Measurements from ENCODE around the gene HOXA3. TPM values are rescaled to one million over a fixed set of nuclear protein-coding genes. Genes with fewer than 3 reads are reported as not detected.

HOXA3 gene
- total RNA-seq, result 10 to 100 TPM in 6 of 8 experiments, 1 to 10 TPM in 2; 1.4 to 38.6 (median 18.7) TPM

DNA sequence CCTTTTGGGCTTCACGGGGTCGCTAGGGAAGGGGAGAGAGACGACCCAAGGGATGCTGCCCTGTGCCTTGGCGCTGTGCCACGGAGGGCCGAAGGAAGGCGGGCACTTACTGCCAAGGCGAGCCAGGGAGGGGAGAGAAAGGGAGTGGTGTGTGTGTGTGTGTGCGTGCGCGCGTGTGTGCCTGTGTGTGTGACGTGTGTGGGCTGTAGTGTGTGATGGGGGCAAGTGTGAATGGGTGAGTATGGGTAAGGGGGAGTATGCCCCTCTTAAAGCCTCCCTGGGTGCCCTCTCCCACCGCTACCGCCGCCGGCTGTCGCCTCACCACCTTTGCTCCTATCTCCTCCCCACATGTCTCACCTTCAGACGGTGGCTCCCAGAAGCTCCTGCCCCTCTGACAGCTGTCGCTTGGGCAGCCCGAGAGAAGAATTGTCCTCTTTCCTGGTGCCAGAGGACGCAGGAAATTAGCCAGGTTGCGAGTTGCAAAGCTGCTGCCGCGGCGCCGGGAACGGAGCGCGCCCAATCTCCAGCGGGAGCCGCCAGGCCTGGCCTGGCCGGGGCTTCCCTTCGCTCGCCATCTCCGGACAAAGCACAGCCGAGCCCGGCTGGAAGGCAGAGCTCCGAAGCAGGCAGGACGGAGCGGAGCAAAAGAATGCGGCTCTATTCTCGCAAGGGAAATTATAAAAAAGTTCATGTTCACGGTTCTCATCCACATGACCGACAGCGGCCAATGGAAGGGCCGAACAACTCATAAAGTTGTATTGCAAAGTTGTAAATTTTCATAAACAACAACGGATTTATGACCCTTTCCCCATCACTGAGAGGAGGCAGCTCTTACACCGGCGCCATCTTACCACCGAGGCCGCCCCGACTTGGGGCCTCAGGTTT, at the start of gene HOXA3:
Gene HOXA3 (minus strand): TSS at position 653 of the 885 bp plus-strand sequence. CDS start 41,943 bp downstream, outside the sequence.
- in situ Hi-C loops (cut with MboI; ENCODE audit: low pct_unique_long_range_greater_than_20kb in 2 of 9, low sequenced_read_pairs in 9 of 9, unreplicated experiment in 9 of 9), result loop anchor here in 5 of 9 experiments (25.0 kb wide), 3 partner anchors 765 to 1290 kb away; no protein-coding TSS in a partner anchor
- Histone ChIP-seq H3K27ac (peak within 1 kb of the TSS in 1 of 2 donors; percentile 83), H3K4me1 (replicated peaks in 1 of 2) (peaks cover 5 to 32% of the 10 kb centered on the region in 2 donors), H3K4me3 (peak within 1 kb of the TSS; percentile 41 to 63 (median 47))
- peak in 3 of 8 experiments; percentile 6 to 40 (median 17) for ATAC-seq (replicated peaks in 6 of 8)
- 0 to 80% (median 34%) methylated on average over 1 to 23 of the region's 53 CpGs; no CpG with 5 or more reads in 1 of the 10 experiments for WGBS, 10 experiments

- Histone ChIP-seq H3K27ac (no peak overlapping the region), H3K4me3 (no peak overlapping the region), H3K4me1 (replicated peaks in 1 of 2) (no peaks in the 10 kb centered on the region)
- no peak for ATAC-seq (replicated peaks in 6 of 8)
- WGBS, 10 experiments, result 0 to 100% (median 25%) methylated on average over 1 to 4 of the region's 4 CpGs; no CpG with 5 or more reads in 4 of the 10 experiments
- in situ Hi-C loops (cut with MboI; ENCODE audit: low pct_unique_long_range_greater_than_20kb in 2 of 9, low sequenced_read_pairs in 9 of 9, unreplicated experiment in 9 of 9), result loop anchor here in 6 of 9 experiments (10.0 to 25.0 kb wide), 5 partner anchors 373 to 811 kb away; no protein-coding TSS in a partner anchor
Observed at GRCh38 chr7:27201580-27202017, 49.2 kb upstream of the HOXA3 start.

- ATAC-seq (replicated peaks in 6 of 8), result no peak
- 0 to 100% (median 8%) methylated on average over 1 to 10 of the region's 14 CpGs; no CpG with 5 or more reads in 4 of the 10 experiments for WGBS, 10 experiments
- Histone ChIP-seq H3K4me1 (replicated peaks in 1 of 2) (no peaks in the 10 kb centered on the region), H3K27ac (no peak overlapping the region), H3K4me3 (no peak overlapping the region)
- in situ Hi-C loops (cut with MboI; ENCODE audit: low pct_unique_long_range_greater_than_20kb in 2 of 9, low sequenced_read_pairs in 9 of 9, unreplicated experiment in 9 of 9), result loop anchor here in 6 of 9 experiments (10.0 to 25.0 kb wide), 5 partner anchors 374 to 811 kb away; no protein-coding TSS in a partner anchor
Observed at GRCh38 chr7:27200761-27201579, 48.6 kb upstream of the HOXA3 start.

- H3K4me3 ChIP-seq, result peak within 1 kb of the TSS in 4 of 5 donors; percentile 10 to 23 (median 16)
Observed at GRCh38 chr7:27199849-27200760, 47.7 kb upstream of the HOXA3 start, which contains the start of gene HOXA13. Gene HOXA13 (minus strand): TSS chr7:27200091. CDS start chr7:27200077, 14 bp downstream.

DNA sequence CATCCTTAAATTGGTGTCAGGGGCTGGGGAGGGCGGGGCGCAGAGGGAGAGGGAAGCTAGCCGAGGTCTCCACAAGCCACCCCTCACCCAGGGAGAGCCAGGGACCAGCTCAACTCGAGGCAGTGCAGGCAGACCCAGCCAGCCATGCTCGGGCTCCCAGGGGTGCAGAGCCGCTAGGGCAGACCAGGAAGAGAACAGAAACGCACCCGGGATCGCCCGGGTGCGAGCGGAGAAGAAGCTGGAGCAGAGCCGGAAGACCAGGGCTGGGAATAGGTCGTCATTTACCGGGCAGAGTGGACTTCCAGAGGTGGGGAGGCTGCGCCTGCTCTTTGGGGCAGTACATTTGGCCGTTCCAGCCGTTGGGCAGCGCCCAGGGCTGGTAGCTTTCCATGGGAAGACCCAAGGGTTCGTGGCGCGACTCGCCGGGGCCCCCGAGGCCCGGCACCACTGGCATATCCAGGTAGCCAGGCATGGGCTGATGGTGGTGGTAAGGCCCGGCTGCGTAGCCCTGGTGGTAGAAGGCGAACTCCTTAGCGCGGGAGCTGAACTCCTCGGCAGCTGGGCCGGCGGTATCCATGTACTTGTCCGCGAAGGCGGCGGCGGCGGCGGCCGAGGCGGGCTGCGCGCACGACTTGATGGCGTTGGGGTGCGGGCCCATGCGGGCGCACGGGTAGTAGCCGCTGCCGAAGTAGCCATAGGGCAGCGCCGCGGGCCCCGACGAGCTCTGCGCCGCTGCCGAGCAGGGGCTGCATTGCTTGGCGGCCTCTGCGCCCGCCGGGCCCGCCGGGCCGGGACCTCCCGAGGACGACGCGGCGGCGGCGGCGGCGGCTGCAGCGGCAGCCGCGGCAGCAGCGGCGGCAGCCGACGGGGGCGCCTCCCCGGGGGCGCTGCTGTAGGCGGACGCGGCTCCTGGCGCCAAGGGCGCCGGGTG, 46.8 kb upstream of the HOXA3 start:
- 0 to 11% (median 1%) methylated on average over 2 to 21 of the region's 93 CpGs; no CpG with 5 or more reads in 6 of the 10 experiments for whole genome bisulfite sequencing, 10 experiments
- H3K4me3 ChIP-seq, result peak overlapping the region in 3 of 5 donors; percentile 10 to 23 (median 19)
- in situ Hi-C loops (cut with MboI; ENCODE audit: low pct_unique_long_range_greater_than_20kb in 2 of 9, low sequenced_read_pairs in 9 of 9, unreplicated experiment in 9 of 9), result loop anchor here in 6 of 9 experiments (10.0 to 25.0 kb wide), 6 partner anchors 588 to 1337 kb away; no protein-coding TSS in a partner anchor
- peak; percentile 9 to 47 (median 13) for ATAC-seq (replicated peaks in 6 of 8)
- H3K27ac ChIP-seq, result no peak overlapping the region
- H3K4me1 ChIP-seq (replicated peaks in 1 of 2), result no peaks in the 10 kb centered on the region

More at GRCh38 chr7:27199849-27200760, 47.7 kb upstream of the HOXA3 start, which contains the start of gene HOXA13:
- WGBS, 10 experiments, result 0% methylated on average over 1 to 3 of the region's 99 CpGs; no CpG with 5 or more reads in 7 of the 10 experiments
- in situ Hi-C loops (cut with MboI; ENCODE audit: low pct_unique_long_range_greater_than_20kb in 2 of 9, low sequenced_read_pairs in 9 of 9, unreplicated experiment in 9 of 9), result loop anchor here in 7 of 9 experiments (10.0 to 25.0 kb wide), 9 partner anchors 375 to 1338 kb away; no protein-coding TSS in a partner anchor
- no peak within 1 kb of the TSS for H3K27ac ChIP-seq
- no peaks in the 10 kb centered on the region for H3K4me1 ChIP-seq (replicated peaks in 1 of 2)
- ATAC-seq (replicated peaks in 6 of 8), result peak; percentile 66 to 85 (median 74)

DNA sequence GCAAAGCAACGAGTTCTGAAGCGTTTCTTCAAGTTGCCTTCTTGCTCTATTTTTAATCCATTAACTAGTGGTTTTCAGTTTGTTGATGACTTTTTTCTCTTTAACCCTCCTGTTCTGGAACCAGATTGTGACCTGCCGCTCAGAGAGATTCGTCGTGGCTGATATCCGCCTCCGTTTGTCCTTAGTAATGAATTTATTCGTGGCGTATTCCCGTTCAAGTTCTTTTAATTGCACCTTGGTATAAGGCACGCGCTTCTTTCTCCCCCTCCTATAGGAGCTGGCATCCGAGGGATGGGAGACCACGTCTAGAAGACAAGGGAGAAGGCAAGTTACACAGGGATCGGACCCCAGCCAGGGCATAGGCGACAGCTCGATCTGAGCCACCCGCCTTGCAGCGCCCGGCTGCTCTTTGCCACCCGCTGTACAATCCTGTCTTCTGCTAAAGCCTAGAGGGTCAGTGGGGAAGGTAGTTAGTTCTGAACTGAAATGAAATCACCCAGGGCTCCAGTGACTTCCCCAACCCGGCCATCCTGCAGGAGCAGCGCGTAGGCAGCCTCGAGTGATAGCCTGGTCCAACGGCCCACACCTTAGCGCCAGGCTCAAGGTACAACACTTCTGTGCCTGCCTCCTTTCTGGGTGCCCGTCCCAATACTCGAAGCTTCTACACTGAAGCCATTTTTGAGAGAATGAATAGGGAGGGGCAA, 45.9 kb upstream of the HOXA3 start:
- in situ Hi-C loops (cut with MboI; ENCODE audit: low pct_unique_long_range_greater_than_20kb in 2 of 9, low sequenced_read_pairs in 9 of 9, unreplicated experiment in 9 of 9), result loop anchor here in 6 of 9 experiments (10.0 to 25.0 kb wide), 6 partner anchors 589 to 1336 kb away; no protein-coding TSS in a partner anchor
- Histone ChIP-seq H3K4me3 (no peak overlapping the region), H3K27ac (no peak overlapping the region), H3K4me1 (replicated peaks in 1 of 2) (no peaks in the 10 kb centered on the region)
- ATAC-seq (replicated peaks in 6 of 8), result no peak
- WGBS, 10 experiments, result 0 to 72% (median 18%) methylated on average over 6 to 20 of the region's 29 CpGs

GRCh38 chr7:27197137-27198042, 45.0 kb upstream of the HOXA3 start:
- in situ Hi-C loops (cut with MboI; ENCODE audit: low pct_unique_long_range_greater_than_20kb in 2 of 9, low sequenced_read_pairs in 9 of 9, unreplicated experiment in 9 of 9), result loop anchor here in 6 of 9 experiments (10.0 to 25.0 kb wide), 6 partner anchors 590 to 1335 kb away; no protein-coding TSS in a partner anchor
- Histone ChIP-seq H3K4me1 (replicated peaks in 1 of 2) (no peaks in the 10 kb centered on the region), H3K27ac (no peak overlapping the region), H3K4me3 (no peak overlapping the region)
- WGBS, 10 experiments, result 13 to 78% (median 37%) methylated on average over 12 to 18 of the region's 18 CpGs
- ATAC-seq (replicated peaks in 6 of 8), result no peak

DNA sequence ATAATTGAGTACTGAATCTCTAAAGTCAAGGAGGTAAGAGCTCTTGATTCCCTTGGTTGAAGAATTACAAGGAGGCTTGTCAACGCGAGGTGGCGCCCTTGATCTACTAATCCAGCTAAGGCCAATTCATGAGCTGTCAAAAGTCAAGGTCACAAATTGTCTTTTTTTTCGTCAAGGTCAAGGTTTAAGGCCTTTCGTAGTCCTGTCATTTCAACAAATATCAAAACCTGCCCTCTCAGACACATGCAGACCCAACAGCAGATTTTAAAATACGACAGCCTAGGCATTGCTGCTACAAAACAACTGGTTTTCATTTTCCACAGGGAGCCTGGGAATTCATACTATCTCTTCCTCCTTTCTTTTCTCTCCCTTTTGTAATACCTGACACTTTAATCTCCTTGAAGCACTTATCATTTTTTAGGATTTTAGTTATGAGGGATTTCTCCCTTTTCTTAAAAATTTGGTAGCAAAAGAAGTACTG, 43.9 kb upstream of the HOXA3 start:
- peaks cover 0 to 3% of the 10 kb centered on the region in 2 donors for H3K4me1 ChIP-seq (replicated peaks in 1 of 2)
- 0 to 13% (median 0%) methylated on average over 1 to 6 of the region's 6 CpGs for WGBS, 10 experiments
- H3K4me3 ChIP-seq, result no peak overlapping the region
- in situ Hi-C loops (cut with MboI; ENCODE audit: low pct_unique_long_range_greater_than_20kb in 2 of 9, low sequenced_read_pairs in 9 of 9, unreplicated experiment in 9 of 9), result loop anchor here in 6 of 9 experiments (10.0 to 25.0 kb wide), 6 partner anchors 591 to 1334 kb away; no protein-coding TSS in a partner anchor
- peak in 1 of 8 experiments; percentile 10 for ATAC-seq (replicated peaks in 6 of 8)
- no peak overlapping the region for H3K27ac ChIP-seq

- no peak overlapping the region for H3K4me3 ChIP-seq
- peaks cover 0 to 3% of the 10 kb centered on the region in 2 donors for H3K4me1 ChIP-seq (replicated peaks in 1 of 2)
- in situ Hi-C loops (cut with MboI; ENCODE audit: low pct_unique_long_range_greater_than_20kb in 2 of 9, low sequenced_read_pairs in 9 of 9, unreplicated experiment in 9 of 9), result loop anchor here in 6 of 9 experiments (10.0 to 25.0 kb wide), 6 partner anchors 592 to 1333 kb away; no protein-coding TSS in a partner anchor
- no peak for ATAC-seq (replicated peaks in 6 of 8)
- no peak overlapping the region for H3K27ac ChIP-seq
- 14 to 93% (median 48%) methylated on average over 3 to 9 of the region's 9 CpGs for WGBS, 10 experiments
Observed at GRCh38 chr7:27194686-27195379, 42.5 kb upstream of the HOXA3 start.

Data from motor neuron (in vitro differentiated cells).